ENCODE measurements around the gene PDSS2. TPM values are rescaled to one million over a fixed set of nuclear protein-coding genes. Genes with fewer than 3 reads are reported as not detected.

PDSS2 gene
- polyA plus RNA-seq, 3 donors = 10.1 to 13.9 (median 13.3) TPM

GRCh38 chr6:107398001-107398400 lies 61.4 kb downstream of the PDSS2 start:
- H3K27me3 Mint-ChIP-seq (ENCODE audit: low read depth in 3 of 3) = no peaks in the 10 kb centered on the region
- no peak overlapping the region for H3K27ac Mint-ChIP-seq
- H3K9me3 Mint-ChIP-seq = peaks cover 33 to 58% (median 36%) of the 10 kb centered on the region in 7 donors
- H4K20me1 ChIP-seq (ENCODE audit: insufficient read depth, low read length) = no peaks in the 10 kb centered on the region
- DNase-seq = no peak
- no peak for TF ChIP-seq CTCF (IDR thresholded peaks at IDR 0.05)
- no peaks in the 10 kb centered on the region for H3K27me3 ChIP-seq (ENCODE audit: control insufficient read depth in 2 of 2, insufficient read depth in 2 of 2, low read length in 2 of 2)
- no peaks in the 10 kb centered on the region for H3K79me2 ChIP-seq (ENCODE audit: insufficient read depth, low read length)
- no peak overlapping the region for H3K4me3 ChIP-seq (replicated peaks in 1 of 3; ENCODE audit: low read depth in 2 of 3, low read length in 3 of 3)
- H2AFZ ChIP-seq (ENCODE audit: insufficient read depth, low read depth, low read length, poor library complexity, severe bottlenecking) = no peak overlapping the region
- H3K27ac ChIP-seq (ENCODE audit: low read depth in 1 of 2, low read length in 2 of 2) = no peak overlapping the region
- no peaks in the 10 kb centered on the region for H3K4me1 ChIP-seq (ENCODE audit: control insufficient read depth in 1 of 2, insufficient read depth in 2 of 2, low read length in 2 of 2)
- H3K36me3 ChIP-seq (replicated peaks in 1 of 2; ENCODE audit: control insufficient read depth in 1 of 2, insufficient read depth in 2 of 2, low read length in 2 of 2) = peaks cover 0 to 17% of the 10 kb centered on the region in 2 donors
- no peak overlapping the region for H3K9ac ChIP-seq (ENCODE audit: insufficient read depth, low read length, poor library complexity, severe bottlenecking)
- H3K4me3 Mint-ChIP-seq = no peak overlapping the region
- peaks cover 34 to 47% of the 10 kb centered on the region in 2 donors for H3K36me3 Mint-ChIP-seq
- intact Hi-C loops (cut with micrococcal nuclease) = no loop called here
- no peak overlapping the region for H3K4me2 ChIP-seq (replicated peaks; ENCODE audit: extremely low read depth, low read length, poor library complexity, severe bottlenecking)
- no peaks in the 10 kb centered on the region for H3K4me1 Mint-ChIP-seq
- peaks cover 37 to 57% of the 10 kb centered on the region in 2 donors for H3K9me3 ChIP-seq (replicated peaks in 1 of 2; ENCODE audit: control insufficient read depth in 1 of 2, insufficient read depth in 1 of 2, low read length in 2 of 2)

- Histone ChIP-seq H3K9ac (ENCODE audit: insufficient read depth, low read length, poor library complexity, severe bottlenecking) (no peak overlapping the region), H3K36me3 (replicated peaks in 1 of 2; ENCODE audit: control insufficient read depth in 1 of 2, insufficient read depth in 2 of 2, low read length in 2 of 2) (peaks cover 0 to 13% of the 10 kb centered on the region in 2 donors), H3K4me2 (replicated peaks; ENCODE audit: extremely low read depth, low read length, poor library complexity, severe bottlenecking) (no peak overlapping the region), H3K27me3 (ENCODE audit: control insufficient read depth in 2 of 2, insufficient read depth in 2 of 2, low read length in 2 of 2) (no peaks in the 10 kb centered on the region), H3K4me3 (replicated peaks in 1 of 3; ENCODE audit: low read depth in 2 of 3, low read length in 3 of 3) (no peak overlapping the region), H2AFZ (ENCODE audit: insufficient read depth, low read depth, low read length, poor library complexity, severe bottlenecking) (no peak overlapping the region), H3K79me2 (ENCODE audit: insufficient read depth, low read length) (no peaks in the 10 kb centered on the region), H3K4me1 (ENCODE audit: control insufficient read depth in 1 of 2, insufficient read depth in 2 of 2, low read length in 2 of 2) (no peaks in the 10 kb centered on the region), H3K27ac (ENCODE audit: low read depth in 1 of 2, low read length in 2 of 2) (no peak overlapping the region), H4K20me1 (ENCODE audit: insufficient read depth, low read length) (no peaks in the 10 kb centered on the region), H3K9me3 (replicated peaks in 1 of 2; ENCODE audit: control insufficient read depth in 1 of 2, insufficient read depth in 1 of 2, low read length in 2 of 2) (peaks cover 28 to 44% of the 10 kb centered on the region in 2 donors)
- Mint-ChIP-seq H3K4me3 (no peak overlapping the region), H3K27me3 (ENCODE audit: low read depth in 3 of 3) (no peaks in the 10 kb centered on the region), H3K36me3 (peaks cover 29 to 33% of the 10 kb centered on the region in 2 donors), H3K27ac (no peak overlapping the region), H3K4me1 (no peaks in the 10 kb centered on the region), H3K9me3 (peaks cover 21 to 43% (median 26%) of the 10 kb centered on the region in 7 donors)
- intact Hi-C loops (cut with micrococcal nuclease) = no loop called here
- TF ChIP-seq CTCF (IDR thresholded peaks at IDR 0.05) = no peak
- WGBS (ENCODE audit: insufficient coverage) = 100% methylated on average over 1 of the region's 1 CpG
- no peak for DNase-seq
These were observed 63.2 kb downstream of the PDSS2 start for GRCh38 chr6:107396211-107396610.
